GM21423 (cell line): ENCODE data around the gene DUSP28.
A peak's percentile ranks its signal among the peaks of the same experiment; 100 is the strongest.

Experiments used
- ATAC-seq: cut with Tn5 transposase; IDR thresholded peaks from one replicate; pipeline ENCODE4 v1.9.1; 2021; ENCODE audit warnings: mild to moderate bottlenecking, moderate library complexity; ENCODE audit not compliant: unreplicated experiment

DUSP28 gene

GRCh38 chr2:240572141-240573031 lies 12.2 kb downstream of the DUSP28 start:
- no peak for ATAC-seq

- ATAC-seq: no peak
Measured at GRCh38 chr2:240573071-240573515, 12.9 kb downstream of the DUSP28 start.

DNA sequence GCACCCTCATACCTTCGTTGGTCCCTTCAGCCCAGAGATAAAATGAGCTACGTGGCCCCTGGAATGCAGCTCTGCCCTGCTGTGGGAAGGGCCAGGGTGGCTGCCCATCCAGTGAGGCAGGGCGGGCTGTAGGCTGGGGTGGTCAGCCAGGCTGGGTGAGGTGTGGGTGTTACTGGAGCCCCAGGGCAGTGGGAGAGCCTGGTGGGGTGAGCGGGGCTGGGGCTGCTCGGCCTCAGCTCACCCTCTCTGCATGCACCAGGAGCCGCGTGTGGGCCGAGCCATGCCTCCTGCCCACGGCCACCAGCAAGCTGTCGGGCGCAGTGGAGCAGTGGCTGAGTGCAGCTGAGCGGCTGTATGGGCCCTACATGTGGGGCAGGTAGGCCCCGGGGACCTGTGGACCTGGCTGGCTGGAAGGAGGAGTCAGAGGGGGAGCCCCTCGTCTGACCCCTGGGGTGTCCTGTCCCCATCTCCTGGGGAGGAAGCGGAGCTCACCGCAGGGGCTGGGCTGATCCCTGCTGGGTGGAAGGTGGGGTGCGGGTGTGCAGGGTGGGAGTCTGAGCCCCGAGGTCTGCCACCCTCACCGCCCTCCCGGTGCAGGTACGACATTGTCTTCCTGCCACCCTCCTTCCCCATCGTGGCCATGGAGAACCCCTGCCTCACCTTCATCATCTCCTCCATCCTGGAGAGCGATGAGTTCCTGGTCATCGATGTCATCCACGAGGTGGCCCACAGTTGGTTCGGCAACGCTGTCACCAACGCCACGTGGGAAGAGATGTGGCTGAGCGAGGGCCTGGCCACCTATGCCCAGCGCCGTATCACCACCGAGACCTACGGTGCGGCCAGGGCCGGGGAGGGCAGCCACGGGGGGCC lies 13.6 kb downstream of the DUSP28 start:
- no peak for ATAC-seq

GRCh38 chr2:240574386-240575100 lies 14.4 kb downstream of the DUSP28 start:
- no peak for ATAC-seq

GRCh38 chr2:240575101-240575965 lies 15.2 kb downstream of the DUSP28 start:
- ATAC-seq: no peak

DNA sequence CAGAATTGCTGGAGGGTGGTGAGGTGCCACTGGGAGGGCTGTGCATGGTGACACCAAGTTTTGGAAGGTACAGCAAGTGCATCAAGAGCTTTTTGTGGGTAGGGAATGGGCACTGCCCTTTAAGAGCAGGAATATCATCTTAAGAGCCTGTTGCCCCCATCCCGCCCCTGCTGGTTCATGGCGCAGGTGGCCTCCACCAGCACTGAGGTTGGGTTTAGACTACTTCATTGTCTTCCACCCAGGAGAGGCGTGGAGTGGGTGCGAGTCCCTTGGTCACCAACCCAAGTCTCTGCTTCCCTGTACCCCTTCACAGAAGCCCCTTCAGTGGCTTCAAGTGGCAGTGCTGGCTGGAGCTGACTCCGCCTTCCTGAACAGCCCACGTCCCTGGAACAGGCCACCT lies 15.9 kb downstream of the DUSP28 start:
- ATAC-seq: no peak

GRCh38 chr2:240576436-240577205 lies 16.5 kb downstream of the DUSP28 start:
- ATAC-seq: no peak

- no peak for ATAC-seq
Measured at GRCh38 chr2:240577281-240578109, 17.3 kb downstream of the DUSP28 start.

GRCh38 chr2:240578110-240578450 lies 17.9 kb downstream of the DUSP28 start:
- no peak for ATAC-seq

GRCh38 chr2:240578488-240578887 lies 18.3 kb downstream of the DUSP28 start:
- no peak for ATAC-seq

GRCh38 chr2:240579071-240579762 lies 19.1 kb downstream of the DUSP28 start:
- no peak for ATAC-seq

DNA sequence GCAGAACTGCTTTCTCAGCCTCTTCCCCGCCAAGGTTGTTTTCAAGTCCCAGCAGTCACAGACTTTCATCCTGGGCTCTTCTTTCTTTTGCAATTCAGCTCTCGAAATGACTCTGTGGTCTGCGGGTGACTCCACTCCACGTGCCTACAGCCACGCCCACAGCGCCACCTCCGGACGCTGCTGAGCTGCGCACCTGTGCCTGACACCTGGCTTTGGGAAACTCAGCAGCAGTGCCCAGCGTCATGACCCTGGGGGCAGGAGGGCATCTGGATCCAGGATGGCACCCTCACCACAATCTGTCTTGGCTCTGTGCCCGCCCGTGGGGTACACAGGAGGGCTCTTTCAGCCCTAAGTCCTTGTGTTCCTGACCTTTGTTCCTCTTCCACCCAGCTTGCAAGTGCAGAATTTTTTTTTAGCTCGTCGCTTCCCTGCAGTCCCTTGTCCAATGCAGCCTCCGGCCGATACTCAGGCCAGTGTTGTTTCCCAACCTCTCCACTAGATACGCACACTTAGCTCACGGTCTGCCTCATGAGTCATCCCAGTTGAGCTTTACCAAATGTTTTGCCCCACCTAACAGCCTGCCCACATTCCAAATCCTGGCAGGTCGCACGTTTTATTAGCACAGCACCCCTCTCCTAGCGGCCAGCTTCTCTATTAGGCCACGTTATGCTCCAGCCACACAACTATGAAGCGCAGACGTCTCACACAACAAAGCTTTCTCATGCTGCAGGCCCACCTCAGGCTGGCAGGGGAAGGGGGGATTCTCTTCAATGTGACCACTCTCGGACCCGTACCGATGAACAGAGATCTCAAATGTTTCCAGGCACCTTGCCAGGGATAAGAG lies 19.8 kb downstream of the DUSP28 start:
- ATAC-seq: no peak

DNA sequence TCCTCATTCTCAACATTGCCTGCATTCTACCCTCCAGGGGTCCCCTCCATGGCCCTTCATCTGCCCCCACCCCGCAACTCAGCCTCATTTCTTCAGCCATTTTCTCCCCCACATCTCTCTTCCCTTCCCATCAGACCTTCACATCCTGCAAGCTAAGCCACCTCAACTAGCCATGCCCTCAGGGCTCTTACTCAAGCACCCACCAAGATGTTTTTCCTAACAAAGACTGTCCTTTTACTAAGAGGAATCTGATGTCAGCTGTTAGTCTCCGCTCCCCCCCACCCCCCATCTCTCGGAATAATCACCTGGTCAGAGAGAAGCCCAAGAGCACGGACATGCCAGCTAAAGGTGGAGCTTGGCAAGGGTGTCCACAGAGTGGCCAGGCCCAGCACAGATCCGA lies 21.7 kb downstream of the DUSP28 start:
- ATAC-seq: no peak

- no peak for ATAC-seq
Measured at GRCh38 chr2:240582781-240583180, 22.6 kb downstream of the DUSP28 start.

GRCh38 chr2:240583774-240584173 lies 23.6 kb downstream of the DUSP28 start:
- no peak for ATAC-seq

DNA sequence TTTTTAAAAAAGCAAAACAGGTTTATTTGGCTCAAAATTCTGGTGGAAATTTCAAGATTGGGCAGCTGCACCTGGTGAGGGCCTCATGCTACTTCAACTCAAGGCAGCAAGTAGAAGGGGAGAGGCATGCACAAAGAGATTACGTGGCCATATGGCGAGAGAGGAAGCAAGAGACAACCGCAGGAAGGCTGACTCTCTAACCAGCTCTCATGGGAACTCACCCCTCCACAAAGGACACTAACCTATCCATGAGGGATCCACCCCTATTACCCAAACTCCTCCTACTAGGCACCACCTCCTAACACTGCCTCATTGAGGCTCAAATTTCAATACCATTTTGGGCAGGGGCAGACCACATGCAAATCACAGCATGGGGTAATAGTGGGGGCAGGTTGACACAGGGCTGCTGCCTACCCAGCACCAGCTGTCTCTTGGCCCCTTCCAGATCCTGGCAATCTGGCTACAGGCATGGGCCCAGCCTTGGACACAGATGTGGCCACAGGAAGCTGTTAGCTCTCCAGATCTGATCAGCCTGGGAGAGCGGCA lies 24.4 kb downstream of the DUSP28 start:
- peak; percentile 55 for ATAC-seq

DNA sequence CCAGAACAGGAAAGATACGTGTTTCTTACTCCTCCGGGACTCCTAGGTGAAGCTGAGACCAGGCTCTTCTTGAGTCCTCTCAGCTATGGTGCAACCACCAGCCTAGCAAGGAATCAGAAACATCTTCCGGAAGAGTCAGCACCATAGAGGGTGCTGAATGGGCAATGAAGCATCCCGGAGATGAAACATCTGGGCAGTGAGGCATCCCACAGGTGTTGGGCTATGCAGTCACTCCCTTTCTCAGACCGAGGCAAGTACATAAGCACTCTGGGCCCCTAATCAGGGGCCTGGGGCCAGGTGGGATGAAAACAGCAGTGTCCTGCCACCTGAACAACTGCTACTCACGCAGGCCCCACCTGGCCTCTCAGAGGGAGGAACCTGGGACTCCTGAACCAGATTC lies 24.9 kb downstream of the DUSP28 start:
- peak; percentile 27 for ATAC-seq
